Keratinocyte (primary cell): Measurements from ENCODE around the gene REV1. TPM values are rescaled to one million over a fixed set of nuclear protein-coding genes. Genes with fewer than 3 reads are reported as not detected.

ENCODE experiments used
- DNase-seq: peaks from one replicate; pipeline ENCODE4 v3.0.0-alpha.2; 2011; ENCODE audit warnings: low read depth, missing footprints, low spot score
- FAIRE-seq: peaks from 2 replicates; lab custom pipeline; 2011; peaks lifted over from hg19 to GRCh38; lab: Jason Lieb, UNC
- H2AFZ ChIP-seq: 2 replicates; pipeline ENCODE4 v1.6.0; 2012; ENCODE audit warnings: low read length, control low read depth, inconsistent platforms; ENCODE audit not compliant: control insufficient read depth
- H3K27ac ChIP-seq: 2 replicates; pipeline ENCODE4 v1.5.1; 2011; ENCODE audit warnings: low read length; ENCODE audit not compliant: control insufficient read depth, insufficient read depth
- H3K27me3 ChIP-seq: 3 replicates; pipeline ENCODE4 v1.6.0; 2011; ENCODE audit warnings: low read length; ENCODE audit not compliant: control insufficient read depth, insufficient read depth; ENCODE audit errors: extremely low read depth
- H3K36me3 ChIP-seq, 2 experiments: 2 replicates in 1 of 2; 3 replicates in 1 of 2; pipeline ENCODE4 v1.5.1; 2011; ENCODE audit warnings: low read length in 2 of 2, mild to moderate bottlenecking in 1 of 2; ENCODE audit not compliant: control insufficient read depth in 2 of 2, insufficient read depth in 2 of 2; ENCODE audit errors: extremely low read depth in 1 of 2
- H3K4me1 ChIP-seq: 3 replicates; pipeline ENCODE4 v1.5.1; 2011; ENCODE audit warnings: low read length; ENCODE audit not compliant: control insufficient read depth, insufficient read depth; ENCODE audit errors: extremely low read depth
- H3K4me2 ChIP-seq: 3 replicates; pipeline ENCODE4 v1.6.0; 2011; ENCODE audit warnings: low read depth, low read length; ENCODE audit not compliant: control insufficient read depth, insufficient read depth; ENCODE audit errors: extremely low read depth
- H3K4me3 ChIP-seq, 3 experiments: fragments of 200-600 bp in 1 of 3; sonication (generic) in 1 of 3; 2 replicates in 2 of 3; 3 replicates in 1 of 3; pipeline ENCODE4 v1.5.1; 2011 to 2016; ENCODE audit warnings: low read length in 3 of 3, mild to moderate bottlenecking in 3 of 3, control low read depth in 2 of 3, inconsistent platforms in 1 of 3, low read depth in 1 of 3, mixed read lengths in 1 of 3, mixed run types in 1 of 3, moderate library complexity in 1 of 3; ENCODE audit not compliant: control insufficient read depth in 2 of 3, insufficient read depth in 2 of 3; ENCODE audit errors: extremely low read depth in 1 of 3
- H3K79me2 ChIP-seq: 2 replicates; pipeline ENCODE4 v1.6.0; 2012; ENCODE audit warnings: low read length; ENCODE audit not compliant: control insufficient read depth, insufficient read depth
- H3K9ac ChIP-seq: 3 replicates; pipeline ENCODE4 v1.6.0; 2011; ENCODE audit warnings: low read length; ENCODE audit not compliant: control insufficient read depth, insufficient read depth; ENCODE audit errors: extremely low read depth
- H3K9me1 ChIP-seq: 3 replicates; pipeline ENCODE4 v1.6.0; 2011; ENCODE audit warnings: low read length; ENCODE audit not compliant: control insufficient read depth, insufficient read depth; ENCODE audit errors: extremely low read depth
- H3K9me3 ChIP-seq: 2 replicates; pipeline ENCODE4 v1.5.1; 2012; ENCODE audit warnings: low read depth, low read length; ENCODE audit not compliant: control insufficient read depth
- H4K20me1 ChIP-seq: 3 replicates; pipeline ENCODE4 v1.6.0; 2011; ENCODE audit warnings: low read length; ENCODE audit not compliant: control insufficient read depth, insufficient read depth; ENCODE audit errors: extremely low read depth
- CTCF ChIP-seq, 3 experiments: IDR thresholded peaks in 1 of 3; conservative IDR thresholded peaks in 1 of 3; optimal IDR thresholded peaks in 1 of 3; 2 replicates in 2 of 3; 3 replicates in 1 of 3; pipeline versions ENCODE3 to v1.5.1; 2011; ENCODE audit warnings: low read length in 3 of 3, mild to moderate bottlenecking in 3 of 3, moderate library complexity in 2 of 3, control low read depth in 1 of 3, inconsistent platforms in 1 of 3; ENCODE audit not compliant: insufficient read depth in 2 of 3; ENCODE audit errors: extremely low read depth in 1 of 3
- EZH2 ChIP-seq: IDR thresholded peaks from one replicate; pipeline ENCODE4 v1.6.1; 2012; ENCODE audit warnings: inconsistent platforms, mild to moderate bottlenecking, low read length, moderate library complexity
- dilution Hi-C: fragments of 300-500 bp; cut with MboI; formaldehyde crosslinking; loops from one replicate; pipeline ENCODE4 v1.7.0; 2020; ENCODE audit warnings: low sequenced_read_pairs; ENCODE audit not compliant: extremely low pct_ligation_motif_present
- polyA minus RNA-seq, 3 experiments: library from RNA; depleted of rRNA, polyadenylated mRNA; stranded (reverse); fragments of >200 nt; gene quantifications; 1 replicate in 1 of 3; 2 replicates in 1 of 3; 3 replicates in 1 of 3; pipeline ENCODE4 v1.2.3, GENCODE V29; 2011
- polyA plus RNA-seq, 5 experiments: library from polyadenylated mRNA; depleted of rRNA in 3 of 5; stranded (reverse) in 3 of 5; stranded (forward) in 1 of 5; unstranded in 1 of 5; fragments of >200 nt; gene quantifications; 1 replicate in 1 of 5; 2 replicates in 3 of 5; 3 replicates in 1 of 5; pipeline versions ENCODE4 v1.2.1 to v1.2.3, GENCODE V29; 2011 to 2012; ENCODE audit warnings: missing spikeins in 2 of 5, low read depth in 1 of 5, low replicate concordance in 1 of 5

REV1 gene
- polyA plus RNA-seq (28.9 to 56.4 TPM (median 42.6 TPM) in 3 replicates), polyA minus RNA-seq (33.0 to 89.6 TPM (median 33.4 TPM) in 3 replicates)
- 73.5 TPM for polyA plus RNA-seq (2011; ENCODE audit: low read depth)
- 11.1 and 23.3 TPM in 2 replicates for polyA plus RNA-seq (2011; cell fraction: cytosol; rRNA removed)
- polyA plus RNA-seq (2011; cell fraction: nucleus; rRNA removed), result 90.3 and 107 TPM in 2 replicates
- polyA plus RNA-seq (2012; ENCODE audit: low replicate concordance), result 24.2 and 32.7 TPM in 2 replicates
- 16.7 TPM for polyA minus RNA-seq (2011; cell fraction: cytosol; rRNA and poly(A)+ RNA removed)
- 58.5 and 130 TPM in 2 replicates for polyA minus RNA-seq (2011; cell fraction: nucleus; rRNA and poly(A)+ RNA removed)

DNA sequence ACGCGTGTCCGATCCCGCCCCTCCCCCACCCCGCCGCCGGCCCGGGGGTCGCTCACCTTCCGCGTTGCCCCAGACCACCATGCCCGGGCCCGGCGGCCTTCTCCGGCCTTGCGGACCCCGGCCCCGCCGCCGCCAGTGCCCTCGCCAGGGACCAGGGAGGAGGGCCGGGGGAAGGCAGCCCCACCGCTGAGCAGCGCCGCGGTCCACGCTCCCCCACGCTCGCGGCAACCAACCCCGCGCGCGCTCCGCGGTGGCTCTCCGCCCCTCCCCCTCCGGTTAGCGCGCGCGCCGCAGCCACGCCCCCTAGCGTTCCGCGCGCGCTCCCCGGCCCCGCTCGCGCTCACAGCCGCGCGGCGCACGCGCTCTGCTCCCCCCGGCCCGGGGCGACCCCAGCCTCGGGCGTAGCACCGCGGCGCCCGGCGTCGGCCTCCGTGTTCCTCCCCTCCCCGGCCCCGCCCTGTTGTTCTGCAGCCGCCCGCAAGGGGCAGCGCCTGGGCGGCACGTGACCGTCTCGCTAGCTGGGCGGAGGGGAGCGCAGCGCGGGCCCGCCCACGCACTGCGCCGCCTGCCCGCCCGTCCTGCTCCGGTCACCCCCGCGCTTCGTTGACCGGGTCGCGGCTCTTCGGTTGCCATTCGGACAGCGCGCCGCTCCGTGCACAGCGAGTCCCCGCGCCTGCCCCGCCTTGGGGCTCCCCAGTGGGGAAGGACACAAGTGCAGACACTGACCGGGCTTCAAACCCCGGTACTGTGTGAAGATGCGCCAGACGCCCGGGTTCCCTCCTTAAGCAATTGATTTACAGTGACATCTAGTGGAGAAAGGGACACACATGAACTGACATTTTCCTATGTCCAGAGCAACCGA, at the start of gene REV1:
TSS of gene REV1 (minus strand) at position 257 of the 862 bp plus-strand sequence. CDS start 25,042 bp downstream, outside the sequence.
- H2AFZ ChIP-seq, result peak within 1 kb of the TSS; percentile 96
- peaks cover 44% of the 10 kb centered on the region for H3K79me2 ChIP-seq
- DNase-seq (peak; percentile 56), FAIRE-seq (peak; percentile 53)
- no peaks in the 10 kb centered on the region for H4K20me1 ChIP-seq
- no peaks in the 10 kb centered on the region for H3K36me3 ChIP-seq
- no peaks in the 10 kb centered on the region for H3K9me3 ChIP-seq
- peak within 1 kb of the TSS; percentile 98 for H3K9ac ChIP-seq
- dilution Hi-C loops, result no loop called here
- no peaks in the 10 kb centered on the region for H3K9me1 ChIP-seq
- H3K4me3 ChIP-seq, result peak within 1 kb of the TSS; percentile 81 to 84 (median 83)
- TF ChIP-seq EZH2, result no peak
- TF ChIP-seq CTCF (optimal IDR thresholded peaks at IDR 0.05 in 1 of 3, IDR thresholded peaks at IDR 0.05 in 1 of 3, conservative IDR thresholded peaks at IDR 0.05 in 1 of 3; ENCODE audit: extremely low read depth in 1 of 3, insufficient read depth in 2 of 3, low read length in 3 of 3), result peak; percentile 56 to 81 (median 64)
- peak within 1 kb of the TSS; percentile 97 for H3K27ac ChIP-seq
- peaks cover 27% of the 10 kb centered on the region for H3K4me1 ChIP-seq
- H3K27me3 ChIP-seq, result no peaks in the 10 kb centered on the region
- H3K4me2 ChIP-seq, result peak within 1 kb of the TSS; percentile 96

DNA sequence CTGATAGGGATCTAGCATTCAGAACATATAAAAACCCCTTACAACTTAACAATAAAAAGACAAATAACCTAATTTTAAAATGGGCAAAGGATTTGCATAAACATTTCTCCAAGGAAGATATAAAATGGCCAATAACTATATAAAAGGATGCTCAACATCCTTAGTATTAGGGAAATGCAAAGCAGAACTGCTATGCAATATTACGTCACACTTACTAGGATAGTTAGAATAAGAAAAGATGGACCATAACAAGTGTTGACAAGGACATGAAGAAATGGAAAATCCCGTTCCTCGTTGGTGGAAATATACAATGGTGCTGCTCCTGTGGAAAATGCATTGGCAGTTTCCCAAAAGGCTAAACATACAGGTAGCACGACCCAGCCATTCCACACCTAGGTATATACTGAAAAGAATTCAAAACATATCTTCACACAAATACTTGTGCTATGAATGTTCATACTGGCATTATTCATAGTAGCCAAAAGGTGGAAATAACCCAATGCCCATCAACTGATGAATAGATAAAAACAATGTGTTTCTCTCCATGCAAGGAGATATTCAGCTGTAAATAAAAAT, 48.2 kb upstream of the REV1 start:
- FAIRE-seq (no peak), DNase-seq (no peak)
- Histone ChIP-seq H3K27ac (no peak overlapping the region), H3K79me2 (no peaks in the 10 kb centered on the region), H3K9ac (no peak overlapping the region), H3K4me1 (no peaks in the 10 kb centered on the region), H3K27me3 (no peaks in the 10 kb centered on the region), H3K4me3 (no peak overlapping the region), H4K20me1 (no peaks in the 10 kb centered on the region), H3K4me2 (no peak overlapping the region), H2AFZ (no peak overlapping the region), H3K36me3 (no peaks in the 10 kb centered on the region), H3K9me1 (no peaks in the 10 kb centered on the region), H3K9me3 (no peaks in the 10 kb centered on the region)
- dilution Hi-C loops, result no loop called here
- TF ChIP-seq CTCF (optimal IDR thresholded peaks at IDR 0.05 in 1 of 3, IDR thresholded peaks at IDR 0.05 in 1 of 3, conservative IDR thresholded peaks at IDR 0.05 in 1 of 3; ENCODE audit: extremely low read depth in 1 of 3, insufficient read depth in 2 of 3, low read length in 3 of 3), result no peak
- no peak for TF ChIP-seq EZH2
